A673 (cell line): ENCODE data around the gene POLD4. TPM values are rescaled to one million over a fixed set of nuclear protein-coding genes. Genes with fewer than 3 reads are reported as not detected.

Experiments
- BruUV-seq: library from RNA; stranded (reverse); fragments of 400-500 nt; replicated peaks from 2 replicates; lab custom pipeline; 2021; lab: Mats Ljungman, UMichigan
- CTCF ChIA-PET: fragments of 300-600 bp; sonication (Branson Sonifier 250); formaldehyde crosslinking; loops from one replicate; lab custom pipeline; 2022; ENCODE audit warnings: antibody characterized with exemption; lab: Charles Lee
- POLR2A ChIA-PET: fragments of 300-600 bp; sonication (Branson Sonifier 250); formaldehyde crosslinking; loops from one replicate; lab custom pipeline; 2022; ENCODE audit warnings: antibody characterized with exemption; ENCODE audit not compliant: low non-redundant PET; lab: Charles Lee
- DNase-seq: peaks from one replicate; pipeline ENCODE4 v3.0.0-alpha.2; 2015; ENCODE audit warnings: low spot score
- H3K27ac ChIP-seq: fragments of 200-600 bp; sonication (generic); 2 replicates; pipeline ENCODE4 v1.5.1; 2016; ENCODE audit warnings: mixed run types, low read depth, mild to moderate bottlenecking, mixed read lengths, antibody characterized with exemption, low read length; ENCODE audit not compliant: poor library complexity, severe bottlenecking
- H3K27me3 ChIP-seq: fragments of 200-600 bp; sonication (generic); replicated peaks from 2 replicates; pipeline ENCODE4 v1.6.1; 2017; ENCODE audit warnings: mixed run types, low read depth, mild to moderate bottlenecking, mixed read lengths, antibody characterized with exemption, low read length; ENCODE audit not compliant: insufficient read depth, poor library complexity
- H3K36me3 ChIP-seq: fragments of 200-600 bp; sonication (generic); 2 replicates; pipeline ENCODE4 v1.6.1; 2016; ENCODE audit warnings: mixed run types, mild to moderate bottlenecking, mixed read lengths, antibody characterized with exemption, low read length; ENCODE audit not compliant: insufficient read depth, poor library complexity, severe bottlenecking
- H3K4me1 ChIP-seq: fragments of 200-600 bp; sonication (generic); 2 replicates; pipeline ENCODE4 v1.6.1; 2017; ENCODE audit warnings: mixed run types, mild to moderate bottlenecking, mixed read lengths, antibody characterized with exemption, low read length; ENCODE audit not compliant: insufficient read depth, poor library complexity, severe bottlenecking
- H3K4me3 ChIP-seq: fragments of 200-600 bp; sonication (generic); 2 replicates; pipeline ENCODE4 v1.5.1; 2016; ENCODE audit warnings: low read depth, mixed run types, mild to moderate bottlenecking, mixed read lengths, low read length; ENCODE audit not compliant: poor library complexity, severe bottlenecking
- H3K9me3 ChIP-seq: fragments of 200-600 bp; sonication (generic); 2 replicates; pipeline ENCODE4 v1.6.1; 2016; ENCODE audit warnings: mixed run types, low read depth, mild to moderate bottlenecking, mixed read lengths, antibody characterized with exemption, low read length; ENCODE audit not compliant: poor library complexity, severe bottlenecking
- CTCF ChIP-seq: fragments of 300-800, 200-600 bp; sonication (generic); conservative IDR thresholded peaks from 2 replicates; pipeline ENCODE4 v1.5.1; 2017; ENCODE audit warnings: low read depth, mild to moderate bottlenecking, antibody characterized with exemption, low read length, moderate library complexity, mixed read lengths
- EZH2 ChIP-seq: fragments of 200-600 bp; sonication (generic); IDR thresholded peaks from 2 replicates; pipeline ENCODE4 v1.6.1; 2017; ENCODE audit warnings: borderline replicate concordance, low read depth, mild to moderate bottlenecking, mixed read lengths, antibody characterized with exemption, low read length; ENCODE audit not compliant: poor library complexity, severe bottlenecking
- intact Hi-C: fragments of 100-400 bp; cut with micrococcal nuclease; formaldehyde crosslinking; loops from one replicate; pipeline ENCODE4 v1.10.0; 2022; ENCODE audit not compliant: unreplicated experiment
- total RNA-seq: library from RNA; stranded (reverse); gene quantifications from 2 replicates; pipeline ENCODE4 v1.2.3, GENCODE V29; 2021

POLD4 gene
- total RNA-seq, 1 experiment from 2014 or later: 13.2 TPM

GRCh38 chr11:67309661-67310061 lies 43.7 kb downstream of the POLD4 start:
- TF ChIP-seq CTCF (no peak), EZH2 (no peak)
- intact Hi-C loops: loop anchor here (10.0 kb wide), 1 partner anchor 255 kb away; the partner anchor contains the start of gene RHOD
- H3K4me3 ChIP-seq: no peak overlapping the region
- POLR2A ChIA-PET: no interaction called here
- no peaks in the 10 kb centered on the region for H3K9me3 ChIP-seq
- no peak for DNase-seq
- CTCF ChIA-PET: no interaction called here
- no peaks in the 10 kb centered on the region for H3K27me3 ChIP-seq
- H3K4me1 ChIP-seq: no peaks in the 10 kb centered on the region
- BruUV-seq: no TSS peak
- H3K27ac ChIP-seq: no peak overlapping the region
- H3K36me3 ChIP-seq: no peaks in the 10 kb centered on the region

DNA sequence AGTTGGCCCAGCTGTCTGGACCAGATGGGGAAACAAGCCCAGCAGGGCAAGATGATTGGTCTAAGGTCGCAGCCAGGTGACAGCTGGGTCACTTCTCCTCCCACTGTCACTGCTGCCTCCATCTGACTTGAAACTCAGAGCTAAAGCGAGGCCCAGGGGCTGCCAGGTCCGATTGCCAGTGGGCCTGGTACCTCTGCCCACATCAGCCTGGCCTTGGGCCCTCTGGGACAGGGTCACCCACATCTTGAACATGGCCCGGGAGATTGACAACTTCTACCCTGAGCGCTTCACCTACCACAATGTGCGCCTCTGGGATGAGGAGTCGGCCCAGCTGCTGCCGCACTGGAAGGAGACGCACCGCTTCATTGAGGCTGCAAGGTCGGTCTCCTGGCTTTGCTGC lies 44.2 kb downstream of the POLD4 start:
- no peak for TF ChIP-seq EZH2
- TF ChIP-seq CTCF: no peak
- Histone ChIP-seq H3K4me3 (no peak overlapping the region), H3K27me3 (no peaks in the 10 kb centered on the region), H3K27ac (no peak overlapping the region), H3K9me3 (no peaks in the 10 kb centered on the region), H3K4me1 (no peaks in the 10 kb centered on the region), H3K36me3 (no peaks in the 10 kb centered on the region)
- POLR2A ChIA-PET: interaction anchor here (0.5 kb wide), 1 partner anchor 477 kb away, joined by 19 read pairs; no protein-coding TSS in a partner anchor
- no peak for DNase-seq
- CTCF ChIA-PET: no interaction called here
- intact Hi-C loops: no loop called here
- BruUV-seq: no TSS peak

DNA sequence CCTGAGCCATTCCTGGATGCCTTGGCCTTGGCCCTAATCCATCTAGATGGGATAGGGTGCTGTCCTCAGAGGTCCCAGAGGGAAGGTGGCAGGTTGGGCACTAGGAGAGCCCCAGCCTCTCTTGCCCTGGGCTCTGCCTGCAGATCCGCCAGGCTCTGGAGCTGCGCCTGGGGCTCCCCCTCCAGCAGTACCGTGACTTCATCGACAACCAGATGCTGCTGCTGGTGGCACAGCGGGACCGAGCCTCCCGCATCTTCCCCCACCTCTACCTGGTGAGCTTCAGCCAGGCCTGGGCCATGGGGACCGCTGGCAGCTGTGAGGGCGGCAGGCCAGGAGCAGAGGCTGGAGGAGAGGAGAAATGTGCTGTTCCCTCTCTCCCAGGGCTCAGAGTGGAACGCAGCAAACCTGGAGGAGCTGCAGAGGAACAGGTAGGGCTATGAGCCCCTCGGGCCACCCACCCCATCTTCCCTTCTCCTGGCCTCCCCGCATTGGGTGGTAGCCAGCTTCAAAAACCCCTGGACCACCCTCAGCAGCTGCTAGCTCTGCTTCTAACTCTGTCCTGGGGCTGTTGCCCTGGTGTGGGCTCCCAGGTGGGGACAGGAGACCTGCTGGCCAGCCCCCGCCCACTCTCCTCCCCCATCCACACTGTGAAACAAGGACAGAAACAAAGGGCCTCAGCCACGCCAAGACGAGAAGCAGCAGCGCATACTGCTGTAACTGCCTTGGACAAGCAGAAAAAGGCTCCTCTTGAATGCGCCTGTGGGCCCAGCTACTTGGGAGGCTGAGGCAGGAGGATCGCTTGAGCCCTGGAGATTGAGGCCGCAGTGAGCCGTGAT lies 45.1 kb downstream of the POLD4 start:
- TF ChIP-seq CTCF (no peak), EZH2 (no peak)
- ChIA-PET POLR2A (no interaction called here), CTCF (interaction anchor here (0.5 kb wide), 1 partner anchor 31 kb away, joined by 3 read pairs; no protein-coding TSS in a partner anchor)
- DNase-seq: no peak
- H3K36me3 ChIP-seq: no peaks in the 10 kb centered on the region
- intact Hi-C loops: no loop called here
- H3K27ac ChIP-seq: no peak overlapping the region
- H3K4me1 ChIP-seq: no peaks in the 10 kb centered on the region
- H3K4me3 ChIP-seq: no peak overlapping the region
- H3K9me3 ChIP-seq: no peaks in the 10 kb centered on the region
- H3K27me3 ChIP-seq: no peaks in the 10 kb centered on the region
- no TSS peak for BruUV-seq
